PC-9 (cell line): ENCODE data around the gene KLK11. TPM values are rescaled to one million over a fixed set of nuclear protein-coding genes. Genes with fewer than 3 reads are reported as not detected.
"Not testable (repeated sequence)": the region's sequence is repeated elsewhere in the genome, so short reads cannot be mapped to it uniquely, and the experiment has no call there.

Experiments
- BruUV-seq: library from RNA; stranded (reverse); fragments of 400-500 nt; replicated peaks from 2 replicates; lab custom pipeline; 2021; lab: Mats Ljungman, UMichigan
- CTCF ChIA-PET: fragments of 300-600 bp; sonication (Branson Sonifier 250); formaldehyde crosslinking; loops from one replicate; lab custom pipeline; 2022; ENCODE audit warnings: antibody characterized with exemption; lab: Charles Lee
- POLR2A ChIA-PET: fragments of 300-600 bp; sonication (Branson Sonifier 250); formaldehyde crosslinking; loops from one replicate; lab custom pipeline; 2022; ENCODE audit warnings: antibody characterized with exemption; ENCODE audit not compliant: unreplicated experiment; lab: Charles Lee
- DNase-seq, 2 experiments: peaks; one replicate each; pipeline versions ENCODE4 v3.0.0 to v3.0.0-alpha.2; 2015 to 2022; ENCODE audit warnings: mixed read lengths in 1 of 2
- H2AFZ ChIP-seq: fragments of 200-600 bp; sonication (generic); 2 replicates; pipeline ENCODE4 v1.8.1; 2017; ENCODE audit warnings: antibody characterized with exemption
- H3F3A ChIP-seq: fragments of 200-600 bp; sonication (generic); 2 replicates; pipeline ENCODE4 v1.8.1; 2017; ENCODE audit warnings: antibody characterized with exemption, mild to moderate bottlenecking, low read depth; ENCODE audit not compliant: insufficient read depth
- H3K27ac ChIP-seq: fragments of 200-600 bp; sonication (generic); 2 replicates; pipeline ENCODE4 v1.6.1; 2016; ENCODE audit warnings: mixed run types
- H3K27me3 ChIP-seq: fragments of 200-600 bp; sonication (generic); 2 replicates; pipeline ENCODE4 v1.6.1; 2016; ENCODE audit warnings: low read depth, mixed run types; ENCODE audit not compliant: insufficient read depth
- H3K36me3 ChIP-seq: fragments of 200-600 bp; sonication (generic); 2 replicates; pipeline ENCODE4 v1.6.1; 2016; ENCODE audit warnings: low read depth, mixed run types
- H3K4me1 ChIP-seq: fragments of 200-600 bp; sonication (generic); replicated peaks from 2 replicates; pipeline ENCODE4 v1.6.1; 2016; ENCODE audit warnings: mixed run types; ENCODE audit not compliant: insufficient read depth
- H3K4me2 ChIP-seq: fragments of 200-600 bp; sonication (generic); 2 replicates; pipeline ENCODE4 v1.6.1; 2017; ENCODE audit warnings: mixed run types
- H3K4me3 ChIP-seq: fragments of 200-600 bp; sonication (generic); 2 replicates; pipeline ENCODE4 v1.6.1; 2016; ENCODE audit warnings: mixed run types
- H3K79me2 ChIP-seq: fragments of 200-600 bp; sonication (generic); 2 replicates; pipeline ENCODE4 v1.6.1; 2017; ENCODE audit warnings: low read depth, mixed run types
- H3K9me2 ChIP-seq: fragments of 200-600 bp; sonication (generic); 2 replicates; pipeline ENCODE4 v1.8.1; 2017; ENCODE audit warnings: mild to moderate bottlenecking; ENCODE audit not compliant: insufficient read depth
- H3K9me3 ChIP-seq: fragments of 200-600 bp; sonication (generic); 2 replicates; pipeline ENCODE4 v1.8.1; 2016; ENCODE audit warnings: low read depth; ENCODE audit not compliant: insufficient read depth
- H4K20me1 ChIP-seq: fragments of 200-600 bp; sonication (generic); 2 replicates; pipeline ENCODE4 v1.8.1; 2017; ENCODE audit not compliant: insufficient read depth
- CTCF ChIP-seq: fragments of 200-600 bp; sonication (generic); conservative IDR thresholded peaks from 2 replicates; pipeline ENCODE4 v1.6.1; 2017; ENCODE audit warnings: mixed run types, antibody characterized with exemption, mild to moderate bottlenecking, moderate library complexity
- EZH2 ChIP-seq: fragments of 200-600 bp; sonication (generic); IDR thresholded peaks from 2 replicates; pipeline ENCODE4 v1.8.0; 2017; ENCODE audit warnings: antibody characterized with exemption, low read depth
- intact Hi-C: fragments of 100-400 bp; cut with micrococcal nuclease; formaldehyde crosslinking; loops from one replicate; pipeline ENCODE4 v1.10.0; 2022; ENCODE audit not compliant: unreplicated experiment
- total RNA-seq: library from RNA; stranded (reverse); gene quantifications from 2 replicates; pipeline ENCODE4 v1.2.3, GENCODE V29; 2021

KLK11 gene
- total RNA-seq, 1 experiment from 2014 or later, result 1.5 TPM

- H2AFZ ChIP-seq, result no peak overlapping the region
- ChIA-PET POLR2A (interaction anchor here (0.6 to 1.0 kb wide), 6 partner anchors 8 to 40 kb away, joined by 3 to 13 read pairs (median 5); partner anchors contain the start of genes KLK5 and KLK7), CTCF (interaction anchor here (1.4 kb wide), 1 partner anchor 24 kb away, joined by 7 read pairs; no protein-coding TSS in a partner anchor)
- no peaks in the 10 kb centered on the region for H3K27me3 ChIP-seq
- intact Hi-C loops, result loop anchor here (1.0 kb wide), 3 partner anchors 9 to 60 kb away; partner anchors contain the start of genes KLK6 and KLK8
- 0 out of 2 replicates have a peak, but pooled peaks cover 19% of the 10 kb centered on the region for H3K36me3 ChIP-seq
- no peak for TF ChIP-seq CTCF
- TF ChIP-seq EZH2, result no peak
- peaks cover 52% of the 10 kb centered on the region for H3F3A ChIP-seq
- H3K27ac ChIP-seq, result peak overlapping the region; percentile 99
- peak overlapping the region; percentile 72 for H3K4me2 ChIP-seq
- H3K9me3 ChIP-seq, result no peaks in the 10 kb centered on the region
- BruUV-seq, result no TSS peak
- no peaks in the 10 kb centered on the region for H4K20me1 ChIP-seq
- peak; percentile 79 to 95 for DNase-seq
- H3K9me2 ChIP-seq, result no peaks in the 10 kb centered on the region; the same call in 1 of the 2 replicates
- peaks cover 8% of the 10 kb centered on the region for H3K79me2 ChIP-seq
- peaks cover 37% of the 10 kb centered on the region for H3K4me1 ChIP-seq
- H3K4me3 ChIP-seq, result peak overlapping the region; percentile 24; the same call in 1 of the 2 replicates
Measured at GRCh38 chr19:50992666-50993035, 33.8 kb downstream of the KLK11 start.

GRCh38 chr19:50984416-50984815 lies 42.0 kb downstream of the KLK11 start:
- H4K20me1 ChIP-seq, H3K27me3 ChIP-seq, H3K27ac ChIP-seq, H3K4me3 ChIP-seq, intact Hi-C loops, H3K9me2 ChIP-seq, H3K9me3 ChIP-seq, H3K4me2 ChIP-seq, H3K79me2 ChIP-seq, DNase-seq, H2AFZ ChIP-seq, H3K4me1 ChIP-seq: not testable (repeated sequence)
- ChIA-PET CTCF (interaction anchor here (1.2 kb wide), 1 partner anchor 17 kb away, joined by 4 read pairs; the partner anchor contains the start of gene KLK8), POLR2A (interaction anchor here (0.7 to 1.3 kb wide), 5 partner anchors 8 to 130 kb away, joined by 4 to 5 read pairs (median 5); no protein-coding TSS in a partner anchor)
- H3F3A ChIP-seq, result peaks cover 17% of the 10 kb centered on the region; the same call in 1 of the 2 replicates
- H3K36me3 ChIP-seq, result 0 out of 2 replicates have a peak, but pooled peaks cover 10% of the 10 kb centered on the region
- TSS peak; percentile 84 for BruUV-seq

DNA sequence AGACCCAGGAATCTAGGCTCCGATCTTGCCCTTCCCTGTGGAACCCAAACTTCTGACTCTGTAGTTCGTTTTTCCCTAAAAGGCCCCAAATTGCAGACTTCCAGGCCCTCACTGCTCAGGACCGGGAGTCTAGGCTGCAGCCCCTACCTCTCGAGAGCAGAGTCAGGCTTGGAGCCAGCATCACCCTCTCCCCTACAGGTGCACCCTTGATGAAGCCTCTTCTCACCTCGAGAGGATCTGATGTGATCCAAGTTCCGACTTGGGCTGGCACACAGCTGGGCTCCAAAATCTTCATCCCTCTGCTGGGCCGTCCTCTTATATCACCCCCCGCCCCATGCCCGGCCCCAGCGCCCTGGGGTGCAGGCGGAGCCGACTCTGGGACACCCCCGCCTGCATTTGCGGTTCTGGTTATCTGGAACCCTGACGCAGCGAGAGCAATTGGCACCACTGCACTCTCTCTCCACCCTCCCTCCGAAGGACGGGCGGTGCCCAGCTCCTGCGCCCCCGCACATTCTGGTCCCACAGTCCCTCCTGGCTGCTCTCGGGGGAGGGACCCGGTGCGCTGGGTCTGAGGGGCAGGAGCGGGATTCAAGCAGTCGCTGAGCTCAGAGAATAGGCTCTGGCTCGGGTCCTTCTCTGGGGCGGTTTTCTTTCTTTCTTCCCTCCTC lies 42.7 kb downstream of the KLK11 start, which contains the start of gene KLK7:
TSS of gene KLK7 (minus strand) at position 293 of the 668 bp plus-strand sequence. CDS start 1,518 bp downstream, outside the sequence.
- Histone ChIP-seq H3K27ac (no peak within 1 kb of the TSS), H4K20me1 (no peaks in the 10 kb centered on the region), H3K4me2 (no peak within 1 kb of the TSS), H3K79me2 (no peaks in the 10 kb centered on the region), H3K4me1 (peaks cover 12% of the 10 kb centered on the region), H3K9me2 (no peaks in the 10 kb centered on the region), H2AFZ (no peak within 1 kb of the TSS), H3F3A (peaks cover 17% of the 10 kb centered on the region; the same call in 1 of the 2 replicates), H3K9me3 (no peaks in the 10 kb centered on the region), H3K4me3 (no peak within 1 kb of the TSS), H3K27me3 (no peaks in the 10 kb centered on the region), H3K36me3 (0 out of 2 replicates have a peak, but pooled peaks cover 5% of the 10 kb centered on the region)
- CTCF ChIA-PET, result interaction anchor here (0.6 to 1.2 kb wide), 2 partner anchors 17 to 34 kb away, joined by 4 read pairs; partner anchors contain the start of gene KLK8
- intact Hi-C loops, result no loop called here
- POLR2A ChIA-PET, result interaction anchor here (0.7 to 1.3 kb wide), 6 partner anchors 9 to 130 kb away, joined by 4 to 5 read pairs (median 4); no protein-coding TSS in a partner anchor
- peak in 1 of 2 experiments; percentile 65 for DNase-seq
- no peak for TF ChIP-seq EZH2
- no peak for TF ChIP-seq CTCF
- no TSS peak for BruUV-seq
